Activated CD8-positive, alpha-beta memory T cell treated with anti-CD3 and anti-CD28 coated beads, Interleukin-2, amount 50 U/mL, for 24 hours (primary cell): ENCODE data around the gene INPP5D.
"Not testable (repeated sequence)": the region's sequence is repeated elsewhere in the genome, so short reads cannot be mapped to it uniquely, and the experiment has no call there.

Experiments
- DNase-seq: peaks from one replicate; pipeline ENCODE4 v3.0.0-alpha.2; 2020; ENCODE audit errors: extremely low read depth

INPP5D gene

GRCh38 chr2:233092432-233093165, 32.5 kb downstream of the INPP5D start:
- no peak for DNase-seq

- no peak for DNase-seq
Measured at GRCh38 chr2:233093166-233093448, 33.0 kb downstream of the INPP5D start.

GRCh38 chr2:233093721-233094120, 33.6 kb downstream of the INPP5D start:
- no peak for DNase-seq

GRCh38 chr2:233094614-233095013, 34.5 kb downstream of the INPP5D start:
- DNase-seq: no peak

GRCh38 chr2:233096006-233096405, 35.9 kb downstream of the INPP5D start:
- no peak for DNase-seq

GRCh38 chr2:233098618-233099017, 38.5 kb downstream of the INPP5D start:
- DNase-seq: no peak

GRCh38 chr2:233099820-233100191, 39.7 kb downstream of the INPP5D start:
- not testable (repeated sequence) for DNase-seq

GRCh38 chr2:233100192-233100998, 40.3 kb downstream of the INPP5D start:
- peak; percentile 68 for DNase-seq

GRCh38 chr2:233101141-233101540, 41.0 kb downstream of the INPP5D start:
- no peak for DNase-seq

- no peak for DNase-seq
Measured at GRCh38 chr2:233101816-233102215, 41.7 kb downstream of the INPP5D start.

- no peak for DNase-seq
Measured at GRCh38 chr2:233105156-233105895, 45.2 kb downstream of the INPP5D start.

- no peak for DNase-seq
Measured at GRCh38 chr2:233105930-233106329, 45.8 kb downstream of the INPP5D start.

- DNase-seq: no peak
Measured at GRCh38 chr2:233107011-233107410, 46.9 kb downstream of the INPP5D start.

GRCh38 chr2:233107831-233108300, 47.7 kb downstream of the INPP5D start:
- no peak for DNase-seq

- no peak for DNase-seq
Measured at GRCh38 chr2:233108611-233109490, 48.7 kb downstream of the INPP5D start.

GRCh38 chr2:233111427-233111826, 51.3 kb downstream of the INPP5D start:
- DNase-seq: no peak

GRCh38 chr2:233112329-233112728, 52.2 kb downstream of the INPP5D start:
- DNase-seq: no peak

- no peak for DNase-seq
Measured at GRCh38 chr2:233112776-233113452, 52.8 kb downstream of the INPP5D start.

GRCh38 chr2:233114421-233114861, 54.3 kb downstream of the INPP5D start:
- DNase-seq: no peak

GRCh38 chr2:233115121-233115520, 55.0 kb downstream of the INPP5D start:
- no peak for DNase-seq

- DNase-seq: no peak
Measured at GRCh38 chr2:233115741-233116140, 55.6 kb downstream of the INPP5D start.
